ENCODE results near the gene SMIM10L1. TPM values are rescaled to one million over a fixed set of nuclear protein-coding genes. Genes with fewer than 3 reads are reported as not detected.

Gene SMIM10L1
- 1 to 10 TPM; 3.6 to 5.9 TPM for total RNA-seq

GRCh38 chr12:11171145-11171968, at the start of gene SMIM10L1:
SMIM10L1 (plus strand) TSS chr12:11171194; CDS start chr12:11171357, 163 bp downstream.
- Histone ChIP-seq H3K4me1 (peaks cover 30% of the 10 kb centered on the region), H3K27me3 (no peaks in the 10 kb centered on the region), H3K9me3 (no peaks in the 10 kb centered on the region), H3K27ac (peak within 1 kb of the TSS; percentile 56 to 97 (median 88)), H3K36me3 (replicated peaks in 1 of 2; ENCODE audit: insufficient read depth in 1 of 2, low read depth in 2 of 2) (no peaks in the 10 kb centered on the region), H3K4me3 (peak within 1 kb of the TSS; percentile 84 to 87)
- ATAC-seq = peak; percentile 99
- peak; percentile 91 to 95 (median 94) for DNase-seq
- intact Hi-C loops (cut with DNase I) = no loop called here
- 0 to 1% methylated on average over 14 to 70 of the region's 70 CpGs for WGBS, 2 donors
- peak; percentile 40 to 80 (median 73) for TF ChIP-seq POLR2A (IDR thresholded peaks at IDR 0.05)
- TF ChIP-seq, protein P1, sequence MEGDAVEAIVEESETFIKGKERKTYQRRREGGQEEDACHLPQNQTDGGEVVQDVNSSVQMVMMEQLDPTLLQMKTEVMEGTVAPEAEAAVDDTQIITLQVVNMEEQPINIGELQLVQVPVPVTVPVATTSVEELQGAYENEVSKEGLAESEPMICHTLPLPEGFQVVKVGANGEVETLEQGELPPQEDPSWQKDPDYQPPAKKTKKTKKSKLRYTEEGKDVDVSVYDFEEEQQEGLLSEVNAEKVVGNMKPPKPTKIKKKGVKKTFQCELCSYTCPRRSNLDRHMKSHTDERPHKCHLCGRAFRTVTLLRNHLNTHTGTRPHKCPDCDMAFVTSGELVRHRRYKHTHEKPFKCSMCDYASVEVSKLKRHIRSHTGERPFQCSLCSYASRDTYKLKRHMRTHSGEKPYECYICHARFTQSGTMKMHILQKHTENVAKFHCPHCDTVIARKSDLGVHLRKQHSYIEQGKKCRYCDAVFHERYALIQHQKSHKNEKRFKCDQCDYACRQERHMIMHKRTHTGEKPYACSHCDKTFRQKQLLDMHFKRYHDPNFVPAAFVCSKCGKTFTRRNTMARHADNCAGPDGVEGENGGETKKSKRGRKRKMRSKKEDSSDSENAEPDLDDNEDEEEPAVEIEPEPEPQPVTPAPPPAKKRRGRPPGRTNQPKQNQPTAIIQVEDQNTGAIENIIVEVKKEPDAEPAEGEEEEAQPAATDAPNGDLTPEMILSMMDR (IDR thresholded peaks at IDR 0.05) = peak in 1 of 7 experiments; percentile 7

DNA sequence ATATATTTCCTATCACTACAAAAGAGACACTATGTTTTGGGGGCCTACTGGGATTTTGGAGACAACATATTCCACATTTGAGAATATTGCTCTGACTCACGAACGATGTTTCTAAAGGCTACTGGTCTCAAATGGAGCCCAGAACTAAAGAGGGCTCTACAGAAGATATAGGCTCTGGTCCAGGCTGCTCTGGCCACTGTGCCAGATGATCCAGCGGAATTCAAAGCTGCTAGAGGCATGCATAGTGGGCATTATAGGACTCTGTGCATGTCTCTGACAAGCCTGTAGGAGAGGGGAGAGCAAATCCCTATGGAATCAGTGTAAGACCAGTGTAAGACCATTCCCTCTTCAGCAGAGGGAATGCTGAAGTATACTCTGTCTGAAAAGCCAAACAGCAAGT, 40.6 kb upstream of the SMIM10L1 start:
- H3K27ac ChIP-seq = no peak overlapping the region
- intact Hi-C loops (cut with DNase I) = no loop called here
- no peaks in the 10 kb centered on the region for H3K9me3 ChIP-seq
- WGBS, 2 donors = 95% methylated on average over 3 of the region's 3 CpGs
- no peaks in the 10 kb centered on the region for H3K36me3 ChIP-seq (replicated peaks in 1 of 2; ENCODE audit: insufficient read depth in 1 of 2, low read depth in 2 of 2)
- H3K4me3 ChIP-seq = no peak overlapping the region
- no peak for DNase-seq
- no peaks in the 10 kb centered on the region for H3K4me1 ChIP-seq
- no peaks in the 10 kb centered on the region for H3K27me3 ChIP-seq
- no peak for TF ChIP-seq POLR2A (IDR thresholded peaks at IDR 0.05)
- TF ChIP-seq, protein P1 (IDR thresholded peaks at IDR 0.05) = no peak
- ATAC-seq = no peak

GRCh38 chr12:11130999-11131398, 40.0 kb upstream of the SMIM10L1 start:
- ATAC-seq (no peak), DNase-seq (no peak)

DNA sequence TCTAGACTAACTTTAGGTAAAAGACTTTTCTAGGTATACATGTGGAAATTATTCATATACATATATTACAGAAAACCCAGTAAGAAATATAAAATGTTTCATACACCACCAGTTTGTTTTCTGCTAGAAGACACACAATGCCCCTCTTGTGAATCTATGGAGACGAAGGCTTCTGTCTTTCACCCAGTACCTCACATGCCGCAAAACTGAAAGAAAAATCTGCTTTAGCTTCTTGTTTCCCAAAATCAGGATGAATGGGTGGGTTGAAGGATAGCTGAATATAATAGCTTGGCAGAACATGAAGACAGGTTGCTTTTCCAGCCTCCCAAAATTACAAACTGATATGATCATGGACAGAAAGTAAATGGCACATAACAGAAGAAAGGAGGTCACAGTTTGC, 37.8 kb upstream of the SMIM10L1 start:
- WGBS, 2 donors = 94 to 95% methylated on average over 2 of the region's 2 CpGs
- H3K27ac ChIP-seq = no peak overlapping the region
- no peaks in the 10 kb centered on the region for H3K9me3 ChIP-seq
- H3K27me3 ChIP-seq = no peaks in the 10 kb centered on the region
- H3K4me1 ChIP-seq = no peaks in the 10 kb centered on the region
- no peaks in the 10 kb centered on the region for H3K36me3 ChIP-seq (replicated peaks in 1 of 2; ENCODE audit: insufficient read depth in 1 of 2, low read depth in 2 of 2)
- no peak for DNase-seq
- no peak overlapping the region for H3K4me3 ChIP-seq
- ATAC-seq = no peak
- TF ChIP-seq, protein P1 (IDR thresholded peaks at IDR 0.05) = no peak
- no peak for TF ChIP-seq POLR2A (IDR thresholded peaks at IDR 0.05)
- intact Hi-C loops (cut with DNase I) = no loop called here

More at GRCh38 chr12:11130999-11131398, 40.0 kb upstream of the SMIM10L1 start:
- intact Hi-C loops (cut with DNase I) = no loop called here
- Histone ChIP-seq H3K27ac (no peak overlapping the region), H3K4me1 (no peaks in the 10 kb centered on the region), H3K9me3 (no peaks in the 10 kb centered on the region), H3K4me3 (no peak overlapping the region), H3K36me3 (replicated peaks in 1 of 2; ENCODE audit: insufficient read depth in 1 of 2, low read depth in 2 of 2) (no peaks in the 10 kb centered on the region), H3K27me3 (no peaks in the 10 kb centered on the region)
- 71 to 98% methylated on average over 2 of the region's 2 CpGs for WGBS, 2 donors
- TF ChIP-seq, protein P1 (IDR thresholded peaks at IDR 0.05) = no peak
- TF ChIP-seq POLR2A (IDR thresholded peaks at IDR 0.05) = no peak

Data from body of pancreas (tissue), 4 donors.